ENCODE results near the gene ADPRS.

The ADPRS gene

GRCh38 chr1:36097693-36098585, 9.2 kb downstream of the ADPRS start:
- Histone ChIP-seq H3K27me3 (replicated peaks; ENCODE audit: control insufficient read depth, insufficient read depth, low read length) (no peaks in the 10 kb centered on the region), H3K4me3 (ENCODE audit: low read length) (no peak overlapping the region), H3K36me3 (ENCODE audit: control insufficient read depth, insufficient read depth, low read length, severe bottlenecking) (peaks cover 32% of the 10 kb centered on the region), H3K9ac (ENCODE audit: low read length) (no peak overlapping the region), H3K4me1 (ENCODE audit: control insufficient read depth, insufficient read depth, low read length) (peaks cover 25% of the 10 kb centered on the region), H3K9me3 (ENCODE audit: control insufficient read depth, low read length) (no peaks in the 10 kb centered on the region)
- DNase-seq (ENCODE audit: low read depth) = no peak

- H3K27me3 ChIP-seq (replicated peaks; ENCODE audit: control insufficient read depth, insufficient read depth, low read length) = no peaks in the 10 kb centered on the region
- no peaks in the 10 kb centered on the region for H3K9me3 ChIP-seq (ENCODE audit: control insufficient read depth, low read length)
- no peak overlapping the region for H3K4me3 ChIP-seq (ENCODE audit: low read length)
- peaks cover 25% of the 10 kb centered on the region for H3K4me1 ChIP-seq (ENCODE audit: control insufficient read depth, insufficient read depth, low read length)
- no peak overlapping the region for H3K9ac ChIP-seq (ENCODE audit: low read length)
- DNase-seq (ENCODE audit: low read depth) = no peak
- peaks cover 23% of the 10 kb centered on the region for H3K36me3 ChIP-seq (ENCODE audit: control insufficient read depth, insufficient read depth, low read length, severe bottlenecking)
Measured at GRCh38 chr1:36098650-36099365, 10.1 kb downstream of the ADPRS start.

- Histone ChIP-seq H3K36me3 (ENCODE audit: control insufficient read depth, insufficient read depth, low read length, severe bottlenecking) (peaks cover 16% of the 10 kb centered on the region), H3K4me1 (ENCODE audit: control insufficient read depth, insufficient read depth, low read length) (peaks cover 16% of the 10 kb centered on the region), H3K9me3 (ENCODE audit: control insufficient read depth, low read length) (no peaks in the 10 kb centered on the region), H3K27me3 (replicated peaks; ENCODE audit: control insufficient read depth, insufficient read depth, low read length) (no peaks in the 10 kb centered on the region), H3K4me3 (ENCODE audit: low read length) (no peak overlapping the region), H3K9ac (ENCODE audit: low read length) (peak overlapping the region; percentile 12)
- peak; percentile 83 for DNase-seq (ENCODE audit: low read depth)
Measured at GRCh38 chr1:36099681-36100341, 11.1 kb downstream of the ADPRS start.

GRCh38 chr1:36100376-36100775, 11.7 kb downstream of the ADPRS start:
- no peaks in the 10 kb centered on the region for H3K9me3 ChIP-seq (ENCODE audit: control insufficient read depth, low read length)
- no peak overlapping the region for H3K4me3 ChIP-seq (ENCODE audit: low read length)
- no peak for DNase-seq (ENCODE audit: low read depth)
- no peaks in the 10 kb centered on the region for H3K27me3 ChIP-seq (replicated peaks; ENCODE audit: control insufficient read depth, insufficient read depth, low read length)
- H3K36me3 ChIP-seq (ENCODE audit: control insufficient read depth, insufficient read depth, low read length, severe bottlenecking) = peaks cover 11% of the 10 kb centered on the region
- H3K4me1 ChIP-seq (ENCODE audit: control insufficient read depth, insufficient read depth, low read length) = peaks cover 11% of the 10 kb centered on the region
- H3K9ac ChIP-seq (ENCODE audit: low read length) = peak overlapping the region; percentile 7

GRCh38 chr1:36101546-36101945, 12.9 kb downstream of the ADPRS start:
- no peaks in the 10 kb centered on the region for H3K9me3 ChIP-seq (ENCODE audit: control insufficient read depth, low read length)
- H3K9ac ChIP-seq (ENCODE audit: low read length) = no peak overlapping the region
- H3K36me3 ChIP-seq (ENCODE audit: control insufficient read depth, insufficient read depth, low read length, severe bottlenecking) = no peaks in the 10 kb centered on the region
- H3K27me3 ChIP-seq (replicated peaks; ENCODE audit: control insufficient read depth, insufficient read depth, low read length) = no peaks in the 10 kb centered on the region
- DNase-seq (ENCODE audit: low read depth) = no peak
- peaks cover 11% of the 10 kb centered on the region for H3K4me1 ChIP-seq (ENCODE audit: control insufficient read depth, insufficient read depth, low read length)
- no peak overlapping the region for H3K4me3 ChIP-seq (ENCODE audit: low read length)

GRCh38 chr1:36106269-36106668, 17.6 kb downstream of the ADPRS start:
- Histone ChIP-seq H3K4me1 (ENCODE audit: control insufficient read depth, insufficient read depth, low read length) (no peaks in the 10 kb centered on the region), H3K36me3 (ENCODE audit: control insufficient read depth, insufficient read depth, low read length, severe bottlenecking) (no peaks in the 10 kb centered on the region), H3K9me3 (ENCODE audit: control insufficient read depth, low read length) (no peaks in the 10 kb centered on the region), H3K9ac (ENCODE audit: low read length) (no peak overlapping the region), H3K4me3 (ENCODE audit: low read length) (no peak overlapping the region), H3K27me3 (replicated peaks; ENCODE audit: control insufficient read depth, insufficient read depth, low read length) (no peaks in the 10 kb centered on the region)
- DNase-seq (ENCODE audit: low read depth) = no peak

- H3K27me3 ChIP-seq (replicated peaks; ENCODE audit: control insufficient read depth, insufficient read depth, low read length) = no peaks in the 10 kb centered on the region
- H3K4me3 ChIP-seq (ENCODE audit: low read length) = no peak overlapping the region
- H3K9ac ChIP-seq (ENCODE audit: low read length) = no peak overlapping the region
- DNase-seq (ENCODE audit: low read depth) = no peak
- no peaks in the 10 kb centered on the region for H3K4me1 ChIP-seq (ENCODE audit: control insufficient read depth, insufficient read depth, low read length)
- H3K9me3 ChIP-seq (ENCODE audit: control insufficient read depth, low read length) = no peaks in the 10 kb centered on the region
- no peaks in the 10 kb centered on the region for H3K36me3 ChIP-seq (ENCODE audit: control insufficient read depth, insufficient read depth, low read length, severe bottlenecking)
Measured at GRCh38 chr1:36107394-36107793, 18.7 kb downstream of the ADPRS start.

GRCh38 chr1:36108314-36108713, 19.6 kb downstream of the ADPRS start:
- Histone ChIP-seq H3K36me3 (ENCODE audit: control insufficient read depth, insufficient read depth, low read length, severe bottlenecking) (no peaks in the 10 kb centered on the region), H3K9ac (ENCODE audit: low read length) (no peak overlapping the region)
- DNase-seq (ENCODE audit: low read depth) = peak; percentile 88

GRCh38 chr1:36109041-36109679, 20.5 kb downstream of the ADPRS start:
- DNase-seq (ENCODE audit: low read depth) = peak; percentile 85

More at GRCh38 chr1:36108314-36108713, 19.6 kb downstream of the ADPRS start:
- Histone ChIP-seq H3K9me3 (ENCODE audit: control insufficient read depth, low read length) (no peaks in the 10 kb centered on the region), H3K4me3 (ENCODE audit: low read length) (no peak overlapping the region), H3K27me3 (replicated peaks; ENCODE audit: control insufficient read depth, insufficient read depth, low read length) (no peaks in the 10 kb centered on the region), H3K4me1 (ENCODE audit: control insufficient read depth, insufficient read depth, low read length) (no peaks in the 10 kb centered on the region)

GRCh38 chr1:36111151-36111550, 22.5 kb downstream of the ADPRS start:
- Histone ChIP-seq H3K27me3 (replicated peaks; ENCODE audit: control insufficient read depth, insufficient read depth, low read length) (no peaks in the 10 kb centered on the region), H3K9ac (ENCODE audit: low read length) (no peak overlapping the region), H3K4me1 (ENCODE audit: control insufficient read depth, insufficient read depth, low read length) (peaks cover 10% of the 10 kb centered on the region), H3K36me3 (ENCODE audit: control insufficient read depth, insufficient read depth, low read length, severe bottlenecking) (no peaks in the 10 kb centered on the region), H3K9me3 (ENCODE audit: control insufficient read depth, low read length) (no peaks in the 10 kb centered on the region), H3K4me3 (ENCODE audit: low read length) (no peak overlapping the region)
- no peak for DNase-seq (ENCODE audit: low read depth)

More at GRCh38 chr1:36109041-36109679, 20.5 kb downstream of the ADPRS start:
- H3K27me3 ChIP-seq (replicated peaks; ENCODE audit: control insufficient read depth, insufficient read depth, low read length) = no peaks in the 10 kb centered on the region
- no peaks in the 10 kb centered on the region for H3K36me3 ChIP-seq (ENCODE audit: control insufficient read depth, insufficient read depth, low read length, severe bottlenecking)
- no peak overlapping the region for H3K9ac ChIP-seq (ENCODE audit: low read length)
- H3K4me3 ChIP-seq (ENCODE audit: low read length) = no peak overlapping the region
- no peaks in the 10 kb centered on the region for H3K9me3 ChIP-seq (ENCODE audit: control insufficient read depth, low read length)
- H3K4me1 ChIP-seq (ENCODE audit: control insufficient read depth, insufficient read depth, low read length) = no peaks in the 10 kb centered on the region

GRCh38 chr1:36112823-36113222, 24.1 kb downstream of the ADPRS start:
- Histone ChIP-seq H3K27me3 (replicated peaks; ENCODE audit: control insufficient read depth, insufficient read depth, low read length) (no peaks in the 10 kb centered on the region), H3K9ac (ENCODE audit: low read length) (no peak overlapping the region), H3K36me3 (ENCODE audit: control insufficient read depth, insufficient read depth, low read length, severe bottlenecking) (no peaks in the 10 kb centered on the region), H3K4me1 (ENCODE audit: control insufficient read depth, insufficient read depth, low read length) (peaks cover 11% of the 10 kb centered on the region), H3K9me3 (ENCODE audit: control insufficient read depth, low read length) (no peaks in the 10 kb centered on the region), H3K4me3 (ENCODE audit: low read length) (no peak overlapping the region)
- no peak for DNase-seq (ENCODE audit: low read depth)
